Measurements from ENCODE around the gene TXLNB. TPM values are rescaled to one million over a fixed set of nuclear protein-coding genes. Genes with fewer than 3 reads are reported as not detected.

Gene TXLNB
- total RNA-seq (1 to 10 TPM; 2.4 to 6.6 (median 3.6) TPM), polyA plus RNA-seq (1 to 10 TPM; 1.2 to 2.2 (median 1.3) TPM)
- long read RNA-seq, donor 1: 0 reads
- long read RNA-seq, donor 2: 0 reads

- peak; percentile 94 for DNase-seq
- peak within 1 kb of the TSS in 3 of 8 donors; percentile 7 to 48 (median 16) for H3K4me3 ChIP-seq
- peak within 1 kb of the TSS; percentile 65 to 93 (median 89) for H3K27ac ChIP-seq
- no peaks in the 10 kb centered on the region for H3K27me3 ChIP-seq (replicated peaks in 1 of 7)
- H3K36me3 ChIP-seq: peaks cover 0 to 12% (median 0%) of the 10 kb centered on the region in 6 donors
- 10 to 20% (median 13%) methylated on average over 13 of the region's 13 CpGs for WGBS, 5 donors
- peaks cover 19 to 78% (median 60%) of the 10 kb centered on the region in 6 donors for H3K4me1 ChIP-seq
- intact Hi-C loops (cut with DNase I; ENCODE audit: low total_unique reads): no loop called here
- TF ChIP-seq POLR2AphosphoS5 (IDR thresholded peaks at IDR 0.05): peak; percentile 50 to 85 (median 84)
- peak in 4 of 11 experiments; percentile 15 to 38 (median 18) for TF ChIP-seq CTCF (IDR thresholded peaks at IDR 0.05 in 8 of 11, conservative IDR thresholded peaks at IDR 0.05 in 3 of 11)
- peak in 1 of 3 donors; percentile 7 for TF ChIP-seq POLR2A (IDR thresholded peaks at IDR 0.05)
- no peaks in the 10 kb centered on the region for H3K9me3 ChIP-seq
Observed at GRCh38 chr6:139291813-139292619, at the start of gene TXLNB. Gene TXLNB, minus strand, starts transcription at chr6:139291998. Its CDS starts 3,099 bp downstream, at chr6:139288899.

GRCh38 chr6:139341060-139341459 is 49.3 kb upstream of the TXLNB start:
- DNase-seq: no peak
- 91 to 97% (median 95%) methylated on average over 2 of the region's 2 CpGs for WGBS, 5 donors
- intact Hi-C loops (cut with DNase I; ENCODE audit: low total_unique reads): no loop called here
- no peak overlapping the region for H3K4me3 ChIP-seq
- peaks cover 0 to 53% (median 8%) of the 10 kb centered on the region in 6 donors for H3K4me1 ChIP-seq
- TF ChIP-seq POLR2A (IDR thresholded peaks at IDR 0.05) (no peak), CTCF (IDR thresholded peaks at IDR 0.05 in 8 of 11, conservative IDR thresholded peaks at IDR 0.05 in 3 of 11) (no peak), POLR2AphosphoS5 (IDR thresholded peaks at IDR 0.05) (no peak)
- H3K27ac ChIP-seq: no peak overlapping the region
- no peaks in the 10 kb centered on the region for H3K9me3 ChIP-seq
- no peaks in the 10 kb centered on the region for H3K27me3 ChIP-seq (replicated peaks in 1 of 7)
- no peaks in the 10 kb centered on the region for H3K36me3 ChIP-seq

GRCh38 chr6:139338795-139339194 is 47.0 kb upstream of the TXLNB start:
- Histone ChIP-seq H3K4me3 (no peak overlapping the region), H3K36me3 (no peaks in the 10 kb centered on the region), H3K4me1 (peaks cover 0 to 66% (median 12%) of the 10 kb centered on the region in 6 donors), H3K9me3 (no peaks in the 10 kb centered on the region), H3K27ac (peak overlapping the region in 6 of 8 donors; percentile 43 to 81 (median 58)), H3K27me3 (replicated peaks in 1 of 7) (no peaks in the 10 kb centered on the region)
- 52 to 79% (median 63%) methylated on average over 9 of the region's 9 CpGs for WGBS, 5 donors
- TF ChIP-seq POLR2AphosphoS5 (IDR thresholded peaks at IDR 0.05): no peak
- no peak for TF ChIP-seq CTCF (IDR thresholded peaks at IDR 0.05 in 8 of 11, conservative IDR thresholded peaks at IDR 0.05 in 3 of 11)
- TF ChIP-seq POLR2A (IDR thresholded peaks at IDR 0.05): no peak
- DNase-seq: no peak
- intact Hi-C loops (cut with DNase I; ENCODE audit: low total_unique reads): no loop called here

GRCh38 chr6:139337830-139338229 is 46.0 kb upstream of the TXLNB start:
- no peaks in the 10 kb centered on the region for H3K36me3 ChIP-seq
- WGBS, 5 donors: 36 to 67% (median 43%) methylated on average over 5 of the region's 5 CpGs
- H3K27me3 ChIP-seq (replicated peaks in 1 of 7): no peaks in the 10 kb centered on the region
- TF ChIP-seq CTCF (IDR thresholded peaks at IDR 0.05 in 8 of 11, conservative IDR thresholded peaks at IDR 0.05 in 3 of 11): no peak
- TF ChIP-seq POLR2A (IDR thresholded peaks at IDR 0.05): no peak
- peak in 1 of 3 donors; percentile 22 for TF ChIP-seq POLR2AphosphoS5 (IDR thresholded peaks at IDR 0.05)
- H3K27ac ChIP-seq: peak overlapping the region in 5 of 8 donors; percentile 43 to 81 (median 63)
- no peak for DNase-seq
- no peaks in the 10 kb centered on the region for H3K9me3 ChIP-seq
- H3K4me1 ChIP-seq: peaks cover 0 to 58% (median 12%) of the 10 kb centered on the region in 6 donors
- intact Hi-C loops (cut with DNase I; ENCODE audit: low total_unique reads): no loop called here
- H3K4me3 ChIP-seq: no peak overlapping the region

Data from spleen (tissue), 13 donors.